Kidney glomerular epithelial cell (primary cell): Measurements from ENCODE around the gene C19orf33.

Experiments
- DNase-seq: peaks from one replicate; lab custom pipeline; 2025; lab: John Stamatoyannopoulos, UW

Gene C19orf33

GRCh38 chr19:38280030-38280921 lies 23.8 kb upstream of the C19orf33 start:
- no peak for DNase-seq

- DNase-seq = no peak
Observed at GRCh38 chr19:38281811-38282566, 22.1 kb upstream of the C19orf33 start.

GRCh38 chr19:38283271-38283670 lies 20.8 kb upstream of the C19orf33 start:
- no peak for DNase-seq

- no peak for DNase-seq
Observed at GRCh38 chr19:38284422-38284821, 19.6 kb upstream of the C19orf33 start.

GRCh38 chr19:38285567-38285966 lies 18.5 kb upstream of the C19orf33 start:
- no peak for DNase-seq

- no peak for DNase-seq
Observed at GRCh38 chr19:38287604-38288003, 16.4 kb upstream of the C19orf33 start.

GRCh38 chr19:38288123-38288855 lies 15.8 kb upstream of the C19orf33 start:
- no peak for DNase-seq

- no peak for DNase-seq
Observed at GRCh38 chr19:38289955-38290354, 14.1 kb upstream of the C19orf33 start.

GRCh38 chr19:38290631-38291147 lies 13.4 kb upstream of the C19orf33 start:
- DNase-seq = peak; percentile 81

GRCh38 chr19:38291855-38292254 lies 12.2 kb upstream of the C19orf33 start:
- DNase-seq = no peak

GRCh38 chr19:38293281-38293680 lies 10.8 kb upstream of the C19orf33 start:
- DNase-seq = no peak

- DNase-seq = no peak
Observed at GRCh38 chr19:38294090-38294489, 10.0 kb upstream of the C19orf33 start.

GRCh38 chr19:38298821-38299680 lies 5.0 kb upstream of the C19orf33 start:
- DNase-seq = peak; percentile 58

GRCh38 chr19:38304352-38304865 lies 358 bp downstream of the C19orf33 start:
- no peak for DNase-seq

- peak; percentile 65 for DNase-seq
Observed at GRCh38 chr19:38304866-38305429, 897 bp downstream of the C19orf33 start.

GRCh38 chr19:38306236-38306635 lies 2.2 kb downstream of the C19orf33 start:
- no peak for DNase-seq

GRCh38 chr19:38307076-38307475 lies 3.0 kb downstream of the C19orf33 start:
- DNase-seq = no peak

- no peak for DNase-seq
Observed at GRCh38 chr19:38307597-38307996, 3.5 kb downstream of the C19orf33 start.

- no peak for DNase-seq
Observed at GRCh38 chr19:38308006-38308766, 4.1 kb downstream of the C19orf33 start.
